Measurements from ENCODE around the gene UCP3. TPM values are rescaled to one million over a fixed set of nuclear protein-coding genes. Genes with fewer than 3 reads are reported as not detected.
A peak's percentile ranks its signal among the peaks of the same experiment; 100 is the strongest.

Gene UCP3
- total RNA-seq, 1 experiment from 2014 or later, result 1.3 TPM

GRCh38 chr11:74037309-74037708, 28.4 kb upstream of the UCP3 start:
- no peaks in the 10 kb centered on the region for H3K9me2 ChIP-seq (ENCODE audit: insufficient read depth)
- peaks cover 10 to 19% of the 10 kb centered on the region in 2 experiments; a peak in 2 of 4 replicates for H3K36me3 ChIP-seq (ENCODE audit: control insufficient read depth in 1 of 2, insufficient read depth in 2 of 2, low read length in 2 of 2)
- ChIA-PET CTCF (no interaction called here), RAD21 (ENCODE audit: low non-redundant PET in 1 of 2, low total read pairs in 2 of 2, uncharacterized antibody in 2 of 2, unreplicated experiment in 2 of 2) (no interaction called here), POLR2A (no interaction called here)
- no peak overlapping the region for H3K4me3 ChIP-seq (replicated peaks in 1 of 2; ENCODE audit: low read depth in 1 of 2, low read length in 2 of 2)
- intact Hi-C loops (cut with micrococcal nuclease), result no loop called here
- DNase-seq (ENCODE audit: low read depth, low spot score) (peak; percentile 36), ATAC-seq (peak; percentile 34; the same call in 1 of the 2 replicates)
- H3K4me1 ChIP-seq (ENCODE audit: control insufficient read depth in 1 of 2, insufficient read depth in 2 of 2, low read length in 2 of 2), result peaks cover 0 to 10% of the 10 kb centered on the region in 2 experiments; a peak in 1 of 4 replicates
- H3K27ac ChIP-seq (ENCODE audit: low read depth, low read length), result no peak overlapping the region
- no peak overlapping the region for H2AFZ ChIP-seq (ENCODE audit: low read depth, low read length, poor library complexity, severe bottlenecking)
- H3K9me3 ChIP-seq (ENCODE audit: control insufficient read depth in 1 of 2, insufficient read depth in 1 of 2, low read depth in 1 of 2, low read length in 2 of 2), result no peaks in the 10 kb centered on the region
- no peak overlapping the region; the same call in 1 of the 2 replicates for H3K4me2 ChIP-seq (ENCODE audit: low read length)
- no peak overlapping the region for H3K9ac ChIP-seq (ENCODE audit: low read length)
- H3K79me2 ChIP-seq (ENCODE audit: insufficient read depth, low read length), result no peaks in the 10 kb centered on the region
- H3K27me3 ChIP-seq (ENCODE audit: insufficient read depth, low read length), result no peaks in the 10 kb centered on the region
- TF ChIP-seq REST (IDR thresholded peaks at IDR 0.05; ENCODE audit: low read depth), result no peak
- TF ChIP-seq CBX3 (IDR thresholded peaks at IDR 0.05; ENCODE audit: low read depth), result no peak
- TF ChIP-seq CEBPB (IDR thresholded peaks at IDR 0.05; ENCODE audit: low read depth), result peak; percentile 74
- peak; percentile 29; the same call in 1 of the 2 replicates for TF ChIP-seq SP1 (IDR thresholded peaks at IDR 0.05; ENCODE audit: low read depth)
- TF ChIP-seq FOSL1 (IDR thresholded peaks at IDR 0.05; ENCODE audit: low read depth), result peak; percentile 69
- TF ChIP-seq JUND (IDR thresholded peaks at IDR 0.05), result peak; percentile 60
- no TSS peak for BruUV-seq (replicated peaks)
- H4K20me1 ChIP-seq (ENCODE audit: insufficient read depth), result no peaks in the 10 kb centered on the region

- Histone ChIP-seq H3K9me3 (ENCODE audit: control insufficient read depth in 1 of 2, insufficient read depth in 1 of 2, low read depth in 1 of 2, low read length in 2 of 2) (no peaks in the 10 kb centered on the region), H3K9ac (ENCODE audit: low read length) (no peak overlapping the region), H3K4me1 (ENCODE audit: control insufficient read depth in 1 of 2, insufficient read depth in 2 of 2, low read length in 2 of 2) (peaks cover 0 to 10% of the 10 kb centered on the region in 2 experiments; a peak in 1 of 4 replicates), H3K4me2 (ENCODE audit: low read length) (no peak overlapping the region), H2AFZ (ENCODE audit: low read depth, low read length, poor library complexity, severe bottlenecking) (no peak overlapping the region), H3K27ac (ENCODE audit: low read depth, low read length) (no peak overlapping the region), H3K36me3 (ENCODE audit: control insufficient read depth in 1 of 2, insufficient read depth in 2 of 2, low read length in 2 of 2) (peaks cover 8 to 19% of the 10 kb centered on the region in 2 experiments; a peak in 1 of 4 replicates), H3K9me2 (ENCODE audit: insufficient read depth) (no peaks in the 10 kb centered on the region), H4K20me1 (ENCODE audit: insufficient read depth) (no peaks in the 10 kb centered on the region), H3K79me2 (ENCODE audit: insufficient read depth, low read length) (no peaks in the 10 kb centered on the region), H3K4me3 (replicated peaks in 1 of 2; ENCODE audit: low read depth in 1 of 2, low read length in 2 of 2) (no peak overlapping the region), H3K27me3 (ENCODE audit: insufficient read depth, low read length) (no peaks in the 10 kb centered on the region)
- DNase-seq (ENCODE audit: low read depth, low spot score) (no peak), ATAC-seq (no peak)
- BruUV-seq (replicated peaks), result no TSS peak
- intact Hi-C loops (cut with micrococcal nuclease), result no loop called here
- RAD21 ChIA-PET (ENCODE audit: low non-redundant PET in 1 of 2, low total read pairs in 2 of 2, uncharacterized antibody in 2 of 2, unreplicated experiment in 2 of 2), result no interaction called here
- CTCF ChIA-PET, result no interaction called here
- POLR2A ChIA-PET, result no interaction called here
- TF ChIP-seq SIN3A (IDR thresholded peaks at IDR 0.05; ENCODE audit: low read depth) (no peak), ZFX (IDR thresholded peaks at IDR 0.05) (no peak), ZBTB33 (IDR thresholded peaks at IDR 0.05; ENCODE audit: extremely low read depth, insufficient replicate concordance, low read length) (no peak), SP1 (IDR thresholded peaks at IDR 0.05; ENCODE audit: low read depth) (no peak), JUND (IDR thresholded peaks at IDR 0.05) (no peak), ATF3 (IDR thresholded peaks at IDR 0.05) (no peak), REST (IDR thresholded peaks at IDR 0.05; ENCODE audit: low read depth) (no peak), CEBPB (IDR thresholded peaks at IDR 0.05; ENCODE audit: low read depth) (no peak), CBX3 (IDR thresholded peaks at IDR 0.05; ENCODE audit: low read depth) (no peak)
Measured at GRCh38 chr11:74035264-74035663, 26.4 kb upstream of the UCP3 start.

All from HCT116 (cell line).